Activated CD4-positive, alpha-beta T cell treated with anti-CD3 and anti-CD28 coated beads for 36 hours (primary cell): Measurements from ENCODE around the gene ISLR. TPM values are rescaled to one million over a fixed set of nuclear protein-coding genes. Genes with fewer than 3 reads are reported as not detected.

Source experiments
- ATAC-seq: fragments of 200-7000 bp; cut with Tn5 transposase; one replicate; pipeline ENCODE4 v1.10.0; 2021; ENCODE audit warnings: mild to moderate bottlenecking, moderate library complexity
- CTCF ChIA-PET: fragments of 350-600 bp; sonication (Branson Sonifier 250); formaldehyde crosslinking; loops from one replicate; lab custom pipeline; 2021; ENCODE audit warnings: antibody characterized with exemption; lab: Charles Lee
- POLR2A ChIA-PET: fragments of 350-600 bp; sonication (Branson Sonifier 250); formaldehyde crosslinking; loops from one replicate; lab custom pipeline; 2021; ENCODE audit warnings: antibody characterized with exemption, inconsistent platforms; lab: Charles Lee
- DNase-seq: peaks from one replicate; pipeline ENCODE4 v3.0.0-alpha.2; 2020
- H3K27ac Mint-ChIP-seq: one replicate; pipeline ENCODE4 v1.8.0; 2021; ENCODE audit warnings: mixed read lengths
- H3K27me3 Mint-ChIP-seq: one replicate; pipeline ENCODE4 v1.8.0; 2021; ENCODE audit warnings: mixed read lengths
- H3K36me3 Mint-ChIP-seq: one replicate; pipeline ENCODE4 v1.8.0; 2021; ENCODE audit warnings: low read depth, mixed read lengths
- H3K4me1 Mint-ChIP-seq: one replicate; pipeline ENCODE4 v1.8.0; 2021; ENCODE audit warnings: mixed read lengths
- H3K4me3 Mint-ChIP-seq: one replicate; pipeline ENCODE4 v1.8.0; 2021; ENCODE audit warnings: mild to moderate bottlenecking, moderate library complexity, mixed read lengths
- H3K9me3 Mint-ChIP-seq: one replicate; pipeline ENCODE4 v1.8.0; 2021; ENCODE audit warnings: low read depth, mixed read lengths
- intact Hi-C, 2 experiments: fragments of 100-400 bp; cut with DNase I in 1 of 2; cut with micrococcal nuclease in 1 of 2; formaldehyde crosslinking; loops; one replicate each; pipeline versions ENCODE4 v1.14.2 to v1.15.1; 2022 to 2024; cut with DNase I, micrococcal nuclease
- total RNA-seq, 2 experiments: library from RNA; stranded (reverse); gene quantifications; one replicate each; pipeline ENCODE4 v1.2.3, GENCODE V29; 2021

Gene ISLR
- total RNA-seq, 2 experiments from 2014 or later: not detected

DNA sequence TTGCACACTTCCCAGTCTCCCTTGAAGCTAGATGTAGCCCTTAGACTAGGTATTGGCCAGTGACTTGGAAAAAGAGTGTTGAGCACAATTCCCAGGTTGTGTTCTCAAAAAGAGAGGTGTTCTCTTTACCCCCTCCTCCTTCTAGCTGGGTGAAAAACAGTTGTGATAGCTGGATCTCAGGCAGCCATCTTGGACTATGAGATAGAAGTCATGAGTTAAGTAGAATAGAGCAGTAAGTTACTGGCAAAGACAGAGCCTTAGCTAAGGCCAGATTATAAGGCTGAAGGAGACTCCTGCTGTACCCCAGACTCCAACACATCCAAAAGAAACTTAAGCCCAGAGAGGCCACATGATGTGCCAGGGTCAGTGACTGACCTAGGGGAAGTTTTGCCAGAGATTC, 37.2 kb downstream of the ISLR start:
- H3K4me1 Mint-ChIP-seq: no peaks in the 10 kb centered on the region
- H3K4me3 Mint-ChIP-seq: no peak overlapping the region
- no peaks in the 10 kb centered on the region for H3K36me3 Mint-ChIP-seq
- ChIA-PET POLR2A (no interaction called here), CTCF (no interaction called here)
- intact Hi-C loops: no loop called here
- no peaks in the 10 kb centered on the region for H3K9me3 Mint-ChIP-seq
- no peak overlapping the region for H3K27ac Mint-ChIP-seq
- H3K27me3 Mint-ChIP-seq: peaks cover 2% of the 10 kb centered on the region
- DNase-seq (no peak), ATAC-seq (no peak)

DNA sequence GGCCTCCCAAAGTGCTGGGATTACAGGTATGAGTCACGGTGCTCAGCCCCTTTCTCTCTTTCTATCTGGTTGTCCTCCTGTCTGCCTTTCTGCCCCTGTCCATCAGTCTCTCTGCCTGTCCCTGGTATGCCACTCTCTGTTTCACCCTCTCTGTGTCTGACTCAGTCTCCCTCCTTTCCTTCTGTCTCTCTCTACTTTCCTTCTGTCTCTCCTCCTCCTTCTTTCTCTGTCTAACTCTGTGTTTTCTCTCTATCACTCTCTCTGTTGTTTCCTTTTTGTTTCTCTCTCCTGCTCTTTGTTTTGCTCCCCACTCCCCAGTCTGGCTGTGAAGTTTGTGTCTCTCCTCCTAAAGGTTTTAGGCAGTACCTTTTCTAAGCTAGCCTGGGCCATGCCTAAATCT, 38.1 kb downstream of the ISLR start:
- no peaks in the 10 kb centered on the region for H3K9me3 Mint-ChIP-seq
- no peak for ATAC-seq
- intact Hi-C loops: no loop called here
- H3K27ac Mint-ChIP-seq: no peak overlapping the region
- H3K27me3 Mint-ChIP-seq: peaks cover 2% of the 10 kb centered on the region
- POLR2A ChIA-PET: no interaction called here
- no peak for DNase-seq
- H3K36me3 Mint-ChIP-seq: no peaks in the 10 kb centered on the region
- CTCF ChIA-PET: no interaction called here
- H3K4me1 Mint-ChIP-seq: no peaks in the 10 kb centered on the region
- H3K4me3 Mint-ChIP-seq: no peak overlapping the region

DNA sequence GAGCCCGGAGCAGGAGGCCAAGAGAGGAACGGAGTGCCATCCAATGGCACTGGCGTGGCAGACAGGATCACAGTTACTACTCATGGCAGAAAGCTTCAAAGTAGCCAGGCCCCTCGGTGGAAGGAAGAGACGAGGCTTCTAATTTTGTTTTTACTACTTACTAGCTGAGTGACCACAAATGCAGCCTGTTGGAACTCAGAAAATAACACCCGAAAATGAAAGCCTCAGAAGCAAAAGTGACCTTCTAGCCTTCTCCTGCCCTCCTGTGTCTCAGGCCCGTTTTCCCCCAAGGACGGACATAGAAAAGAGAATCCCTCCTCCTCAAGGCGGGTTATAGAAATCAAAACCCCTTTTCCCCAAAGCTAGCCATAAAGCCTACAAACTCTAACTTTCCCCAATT, 39.0 kb downstream of the ISLR start:
- DNase-seq: no peak
- ATAC-seq: no peak
- Mint-ChIP-seq H3K27me3 (no peaks in the 10 kb centered on the region), H3K36me3 (no peaks in the 10 kb centered on the region), H3K27ac (no peak overlapping the region), H3K4me1 (no peaks in the 10 kb centered on the region), H3K4me3 (no peak overlapping the region), H3K9me3 (no peaks in the 10 kb centered on the region)
- POLR2A ChIA-PET: no interaction called here
- intact Hi-C loops: no loop called here
- CTCF ChIA-PET: interaction anchor here (1.0 kb wide), 1 partner anchor 87 kb away, joined by 3 read pairs; no protein-coding TSS in a partner anchor

DNA sequence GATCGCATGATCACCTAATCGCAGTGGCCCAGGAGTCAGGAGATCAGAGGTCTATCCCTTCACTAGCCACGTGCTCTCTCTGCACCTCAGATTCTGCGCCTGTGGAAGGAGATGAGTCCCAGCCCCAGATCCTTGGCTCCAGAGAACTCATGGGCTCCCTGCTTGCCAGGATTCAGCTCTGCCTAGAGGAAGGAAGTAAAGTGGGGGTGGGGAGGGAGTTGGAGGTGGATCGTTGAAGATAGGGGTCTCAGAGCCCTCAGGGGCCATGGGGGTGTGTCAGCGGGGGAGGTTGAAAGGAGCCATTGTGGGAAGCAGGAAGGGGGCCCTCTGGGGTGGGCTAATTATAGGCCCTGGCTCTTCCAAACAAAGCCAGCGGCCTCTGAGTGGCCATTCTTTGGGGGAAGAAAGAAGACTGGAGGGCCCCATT, 40.4 kb downstream of the ISLR start:
- intact Hi-C loops: no loop called here
- Mint-ChIP-seq H3K4me1 (no peaks in the 10 kb centered on the region), H3K27ac (no peak overlapping the region), H3K9me3 (no peaks in the 10 kb centered on the region), H3K4me3 (no peak overlapping the region), H3K27me3 (no peaks in the 10 kb centered on the region), H3K36me3 (no peaks in the 10 kb centered on the region)
- CTCF ChIA-PET: no interaction called here
- POLR2A ChIA-PET: no interaction called here
- DNase-seq: no peak
- ATAC-seq: no peak

DNA sequence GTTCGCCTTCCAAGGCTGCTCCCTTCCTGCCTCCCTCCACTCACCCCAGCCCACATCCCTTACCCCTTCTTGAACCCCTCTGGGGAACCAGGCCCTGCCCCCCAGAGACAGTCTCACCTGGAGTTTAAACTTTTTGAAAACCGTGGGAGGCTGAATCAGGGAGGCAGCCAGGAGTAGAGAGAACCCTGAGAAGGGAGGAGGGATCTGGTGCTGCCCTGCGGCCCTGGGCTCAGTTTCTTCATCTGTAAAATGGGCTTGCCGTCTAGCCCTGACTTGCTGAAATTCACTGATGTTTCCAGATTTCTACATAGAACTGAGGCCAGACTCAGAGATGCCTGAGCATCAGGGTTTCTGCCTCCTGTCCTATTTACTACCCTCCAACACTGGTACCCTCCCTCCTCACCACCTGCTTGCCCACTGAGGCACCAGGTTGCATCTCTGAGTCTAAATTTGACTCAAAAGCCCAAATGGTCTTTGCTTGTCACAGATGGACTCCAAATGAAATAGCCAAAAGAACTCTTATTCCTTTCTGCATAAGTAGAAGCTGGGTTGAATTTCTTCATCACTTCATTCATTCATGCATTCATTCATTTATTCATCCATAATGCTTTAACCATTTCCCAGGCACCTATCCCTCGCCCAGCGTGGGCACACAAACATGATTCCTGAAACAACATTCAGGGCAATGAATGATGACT, 41.0 kb downstream of the ISLR start:
- no peaks in the 10 kb centered on the region for H3K9me3 Mint-ChIP-seq
- H3K4me3 Mint-ChIP-seq: no peak overlapping the region
- no peaks in the 10 kb centered on the region for H3K4me1 Mint-ChIP-seq

DNA sequence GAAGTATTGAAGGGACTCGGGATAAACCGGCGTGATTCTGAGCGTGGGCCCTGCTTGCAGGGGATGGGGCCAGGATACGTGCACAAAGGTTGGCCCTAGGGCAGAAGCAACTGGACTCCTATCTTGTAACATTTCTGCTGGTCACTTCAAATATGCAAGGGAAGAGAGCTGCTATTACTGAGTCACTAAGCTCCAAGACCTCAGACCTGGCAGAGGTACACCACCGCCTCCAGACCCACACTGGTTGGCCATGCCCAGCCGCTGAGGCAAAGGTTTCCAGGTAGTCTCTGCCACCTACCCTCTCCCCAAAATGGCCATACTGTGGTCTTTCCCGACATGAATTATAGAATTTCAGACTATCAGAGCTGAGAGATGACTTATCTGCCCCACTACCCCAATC, 42.4 kb downstream of the ISLR start:
- no peaks in the 10 kb centered on the region for H3K27me3 Mint-ChIP-seq
- H3K4me1 Mint-ChIP-seq: no peaks in the 10 kb centered on the region
- no peaks in the 10 kb centered on the region for H3K36me3 Mint-ChIP-seq
- ChIA-PET POLR2A (no interaction called here), CTCF (no interaction called here)
- no peak for DNase-seq
- ATAC-seq: no peak
- intact Hi-C loops: no loop called here
- no peaks in the 10 kb centered on the region for H3K9me3 Mint-ChIP-seq
- H3K4me3 Mint-ChIP-seq: no peak overlapping the region
- H3K27ac Mint-ChIP-seq: no peak overlapping the region

More for the DNA sequence above, 41.0 kb downstream of the ISLR start:
- ATAC-seq: no peak
- CTCF ChIA-PET: interaction anchor here (0.6 to 0.8 kb wide), 2 partner anchors 97 to 181 kb away, joined by 3 to 5 read pairs; no protein-coding TSS in a partner anchor
- H3K27me3 Mint-ChIP-seq: no peaks in the 10 kb centered on the region
- no peak for DNase-seq
- intact Hi-C loops: no loop called here
- POLR2A ChIA-PET: no interaction called here
- no peak overlapping the region for H3K27ac Mint-ChIP-seq
- no peaks in the 10 kb centered on the region for H3K36me3 Mint-ChIP-seq

DNA sequence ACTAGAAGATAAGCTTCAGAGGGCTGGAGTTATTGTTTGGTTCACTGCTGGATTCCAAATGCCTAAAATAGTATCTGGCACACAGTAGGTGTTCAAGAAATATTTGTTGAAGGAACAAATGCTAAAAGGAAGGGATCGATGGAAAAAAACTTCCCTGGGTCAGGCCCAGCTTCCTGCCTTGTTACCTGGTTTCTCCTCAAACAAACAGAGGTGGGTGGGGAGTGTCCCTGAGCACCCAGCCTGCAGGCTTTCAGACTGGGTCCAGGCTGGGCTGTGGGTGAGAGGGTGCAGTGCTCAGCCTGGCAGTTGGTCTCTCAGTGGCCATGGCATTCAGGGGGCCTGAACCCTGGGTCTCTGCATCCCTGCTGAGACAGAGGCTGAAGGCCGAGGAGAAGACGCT, 43.4 kb downstream of the ISLR start:
- DNase-seq (no peak), ATAC-seq (no peak)
- no peaks in the 10 kb centered on the region for H3K4me1 Mint-ChIP-seq
- CTCF ChIA-PET: interaction anchor here (0.7 kb wide), 1 partner anchor 555 kb away, joined by 3 read pairs; no protein-coding TSS in a partner anchor
- no peaks in the 10 kb centered on the region for H3K36me3 Mint-ChIP-seq
- POLR2A ChIA-PET: no interaction called here
- intact Hi-C loops: no loop called here
- no peaks in the 10 kb centered on the region for H3K27me3 Mint-ChIP-seq
- H3K27ac Mint-ChIP-seq: no peak overlapping the region
- H3K4me3 Mint-ChIP-seq: no peak overlapping the region
- H3K9me3 Mint-ChIP-seq: no peaks in the 10 kb centered on the region

DNA sequence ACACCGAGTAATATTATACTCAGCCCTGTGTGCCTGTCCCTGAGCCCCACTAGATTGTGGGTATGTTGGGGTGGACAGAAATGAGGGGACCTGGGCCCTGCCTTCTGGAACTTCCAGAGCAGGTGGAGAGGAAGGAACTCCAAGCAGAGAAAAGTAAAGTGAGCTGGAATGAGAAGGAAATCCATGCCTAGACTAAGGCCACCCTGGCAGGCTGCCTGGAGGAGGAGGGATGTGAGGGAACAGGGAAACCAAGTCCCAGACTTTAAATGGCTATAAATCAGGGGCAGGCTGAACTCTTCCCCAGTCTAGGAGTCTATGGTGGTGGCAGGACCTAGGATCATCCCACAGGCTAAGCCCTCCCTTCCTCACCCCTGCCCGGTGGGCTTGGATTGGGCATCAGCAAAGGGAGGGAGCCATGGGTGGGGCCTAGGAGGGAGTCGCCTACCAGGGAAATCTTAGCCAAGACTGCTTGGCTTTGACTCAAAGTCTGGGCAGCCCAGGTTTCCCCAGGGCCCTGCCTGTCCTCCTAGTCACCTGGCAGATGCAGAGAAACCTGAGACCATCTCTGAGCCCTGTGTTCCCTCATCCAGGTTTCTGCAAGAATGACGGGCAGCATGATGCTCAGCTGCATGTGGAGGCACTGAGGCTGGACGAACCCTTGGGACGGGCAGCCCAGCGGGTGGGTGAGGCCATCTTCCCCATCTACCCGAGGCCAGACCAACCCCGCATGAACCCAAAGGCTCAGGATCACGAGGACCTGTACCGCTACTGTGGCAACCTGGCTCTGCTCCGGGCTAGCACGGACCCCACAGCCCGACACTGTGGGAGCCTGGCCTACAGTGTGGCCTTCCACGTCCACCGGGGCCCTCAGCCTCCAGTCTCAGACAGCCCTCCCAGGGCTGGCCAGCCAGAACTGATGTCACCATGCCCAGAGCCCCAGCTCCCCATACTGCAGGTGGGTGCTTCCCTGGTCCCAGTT, 44.7 kb downstream of the ISLR start:
- H3K27me3 Mint-ChIP-seq: peaks cover 2% of the 10 kb centered on the region
- H3K4me1 Mint-ChIP-seq: no peaks in the 10 kb centered on the region
- POLR2A ChIA-PET: no interaction called here
- H3K4me3 Mint-ChIP-seq: no peak overlapping the region
- H3K36me3 Mint-ChIP-seq: no peaks in the 10 kb centered on the region
- CTCF ChIA-PET: no interaction called here
- intact Hi-C loops: no loop called here
- no peak for ATAC-seq
- no peak overlapping the region for H3K27ac Mint-ChIP-seq
- no peaks in the 10 kb centered on the region for H3K9me3 Mint-ChIP-seq
- no peak for DNase-seq

DNA sequence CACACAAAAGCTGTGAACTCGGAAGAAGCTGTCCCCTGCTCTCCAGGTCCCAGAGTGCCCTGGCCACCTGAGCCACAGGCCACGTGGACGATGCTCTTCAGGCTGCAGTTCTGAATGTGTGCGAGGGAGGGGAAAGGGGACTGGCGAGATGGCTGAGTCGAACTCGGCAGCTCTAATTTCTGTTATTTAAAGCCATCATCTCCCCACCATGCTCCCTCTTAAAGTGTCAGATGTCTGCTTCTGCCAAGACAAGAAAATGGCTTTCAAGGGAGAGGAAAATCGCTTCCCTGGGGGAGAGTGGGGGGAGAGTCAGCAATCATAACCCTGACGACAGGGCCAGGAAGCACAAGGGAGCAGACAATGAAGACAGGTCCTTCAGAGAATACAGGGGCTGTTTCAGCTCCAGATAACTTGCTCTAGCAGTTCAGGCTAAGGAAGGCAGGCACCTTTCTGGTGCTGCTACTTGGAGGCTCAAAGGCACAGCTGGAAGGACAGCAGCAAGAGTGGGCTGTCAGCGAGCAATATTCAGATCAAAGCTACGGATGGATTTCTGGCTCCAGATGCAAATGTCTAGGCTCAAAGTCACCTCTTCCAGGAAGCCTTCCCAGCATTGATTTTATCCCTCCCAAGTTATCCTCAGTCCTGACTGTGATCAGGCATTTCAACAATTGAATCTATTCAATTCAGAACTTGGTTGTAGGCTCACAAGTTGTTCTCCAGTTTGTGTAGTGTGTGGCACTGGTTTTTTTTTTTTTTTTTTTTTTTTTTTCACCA, 47.2 kb downstream of the ISLR start:
- H3K4me3 Mint-ChIP-seq: no peak overlapping the region
- H3K4me1 Mint-ChIP-seq: peaks cover 6% of the 10 kb centered on the region
- H3K36me3 Mint-ChIP-seq: no peaks in the 10 kb centered on the region
- no peak overlapping the region for H3K27ac Mint-ChIP-seq
- ChIA-PET POLR2A (no interaction called here), CTCF (interaction anchor here (0.7 to 1.0 kb wide), 3 partner anchors 58 to 923 kb away, joined by 3 to 4 read pairs (median 3); no protein-coding TSS in a partner anchor)
- intact Hi-C loops: no loop called here
- no peaks in the 10 kb centered on the region for H3K9me3 Mint-ChIP-seq
- DNase-seq (no peak), ATAC-seq (no peak)
- peaks cover 5% of the 10 kb centered on the region for H3K27me3 Mint-ChIP-seq

DNA sequence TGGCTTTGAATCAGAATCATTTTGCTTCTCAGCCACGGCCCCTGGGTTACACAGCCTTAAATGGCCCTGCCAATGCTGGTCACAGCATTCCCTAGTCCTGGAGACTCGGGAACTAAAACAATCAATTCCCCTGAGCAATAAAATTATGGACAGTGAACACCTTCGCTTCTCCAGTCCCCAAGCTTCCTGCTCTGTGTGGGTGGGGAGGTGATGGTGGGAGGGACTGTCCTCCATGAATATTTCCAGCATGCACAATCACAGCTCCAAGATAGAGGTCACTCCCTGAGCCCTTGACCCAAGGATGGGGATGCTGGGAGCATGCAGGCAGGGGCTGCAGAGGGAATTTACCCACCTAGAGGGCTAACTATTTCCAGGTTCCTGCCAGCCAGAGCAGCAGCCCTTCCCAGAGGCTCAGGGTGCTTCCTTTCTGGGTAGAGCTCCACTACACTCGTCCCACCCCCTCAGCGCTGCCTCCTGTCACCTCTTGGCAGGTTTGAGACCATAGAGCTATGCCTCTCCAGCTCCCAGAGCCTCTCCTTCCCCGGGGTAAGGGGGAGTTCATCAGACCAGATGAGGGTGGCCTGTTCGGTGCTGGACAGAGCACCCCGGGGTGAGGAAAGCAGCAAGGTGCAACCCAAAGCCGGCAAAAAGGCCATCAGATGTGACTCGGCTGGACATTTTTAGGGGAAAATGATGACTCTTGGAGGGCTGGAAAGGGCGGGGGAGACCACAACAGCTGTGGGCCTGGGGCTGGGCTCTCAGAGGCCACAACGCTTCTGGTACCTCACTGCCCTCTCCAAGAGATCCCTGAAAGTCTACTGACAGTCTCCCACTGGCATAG, 48.1 kb downstream of the ISLR start:
- intact Hi-C loops: no loop called here
- DNase-seq: no peak
- Mint-ChIP-seq H3K9me3 (no peaks in the 10 kb centered on the region), H3K36me3 (no peaks in the 10 kb centered on the region), H3K4me3 (no peak overlapping the region), H3K4me1 (peaks cover 6% of the 10 kb centered on the region), H3K27me3 (peaks cover 5% of the 10 kb centered on the region), H3K27ac (no peak overlapping the region)
- ChIA-PET CTCF (interaction anchor here (0.7 kb wide), 1 partner anchor 58 kb away, joined by 3 read pairs; no protein-coding TSS in a partner anchor), POLR2A (no interaction called here)
- ATAC-seq: no peak
